HG03159 (cell line): ENCODE data around the gene UQCR10.
"Not testable (repeated sequence)": the region's sequence is repeated elsewhere in the genome, so short reads cannot be mapped to it uniquely, and the experiment has no call there.

Experiments used
- ATAC-seq: cut with Tn5 transposase; IDR thresholded peaks from one replicate; pipeline ENCODE4 v1.9.1; 2021; ENCODE audit warnings: mild to moderate bottlenecking, moderate library complexity; ENCODE audit not compliant: unreplicated experiment

The UQCR10 gene

DNA sequence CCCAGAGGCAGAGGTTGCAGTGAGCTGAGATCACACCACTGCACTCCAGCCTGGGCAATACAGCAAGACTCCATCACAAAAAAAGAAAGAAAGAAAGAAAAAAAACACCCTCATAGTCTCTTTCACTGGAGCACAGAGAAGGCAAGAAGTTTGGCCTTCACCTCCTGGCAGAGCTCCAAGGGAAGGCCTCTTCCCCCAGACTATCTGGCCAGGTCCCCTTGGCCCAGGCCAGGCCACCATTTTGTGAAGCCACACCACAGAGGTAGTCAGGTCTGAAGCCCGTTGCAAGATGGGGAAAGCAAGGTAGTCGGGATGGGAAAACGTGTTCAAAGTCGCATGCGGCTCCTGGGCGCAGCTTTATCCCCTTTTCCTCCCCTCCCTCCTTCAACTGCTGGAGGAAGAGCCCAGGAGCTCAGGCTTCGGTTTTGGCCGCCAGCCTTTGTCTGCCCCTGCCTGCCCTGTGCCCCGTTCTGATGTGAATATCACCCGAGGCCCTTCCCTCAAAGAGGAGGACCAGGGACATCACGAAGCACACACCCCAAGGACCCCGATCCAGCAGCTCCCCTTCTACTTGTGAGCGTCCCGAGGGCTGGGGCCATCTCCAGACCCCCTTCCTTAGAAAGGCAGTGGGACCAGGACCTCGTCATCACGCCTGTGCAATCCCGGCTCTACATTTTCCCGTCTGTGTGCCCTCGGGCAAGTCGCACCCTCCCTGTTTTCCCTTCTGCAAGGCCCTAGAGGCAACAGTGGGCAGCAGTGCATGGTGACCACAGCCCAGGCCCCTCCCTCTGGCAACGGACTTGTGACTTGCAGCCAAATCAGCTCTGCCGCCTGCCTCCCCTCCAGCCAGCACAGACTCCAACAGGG lies 29.7 kb upstream of the UQCR10 start:
- ATAC-seq: no peak

- no peak for ATAC-seq
These were observed 28.9 kb upstream of the UQCR10 start for GRCh38 chr22:29738118-29738815.

- ATAC-seq: no peak
These were observed 27.8 kb upstream of the UQCR10 start for GRCh38 chr22:29739346-29739875.

GRCh38 chr22:29740216-29740615 lies 27.0 kb upstream of the UQCR10 start:
- ATAC-seq: no peak

DNA sequence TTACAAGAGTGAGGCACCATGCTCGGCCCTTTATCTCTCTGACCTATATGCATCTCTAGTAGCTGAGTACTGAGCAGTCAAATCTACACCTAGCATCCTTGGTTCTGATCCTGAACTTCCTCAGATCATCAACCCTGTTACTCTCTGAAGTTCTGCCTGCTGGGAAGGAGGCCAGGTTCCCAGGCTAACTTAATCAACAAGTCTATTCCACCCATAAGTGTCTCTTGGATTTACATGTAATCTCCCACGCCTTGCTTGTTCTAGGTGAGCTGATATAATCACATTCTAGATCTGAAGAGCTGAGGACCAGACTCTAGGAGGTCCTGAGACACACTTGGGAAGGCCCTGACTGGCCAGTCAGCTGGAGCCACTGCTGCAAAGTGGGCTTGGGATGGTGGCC lies 25.2 kb upstream of the UQCR10 start:
- no peak for ATAC-seq

- ATAC-seq: no peak
These were observed 24.8 kb upstream of the UQCR10 start for GRCh38 chr22:29742326-29742725.

DNA sequence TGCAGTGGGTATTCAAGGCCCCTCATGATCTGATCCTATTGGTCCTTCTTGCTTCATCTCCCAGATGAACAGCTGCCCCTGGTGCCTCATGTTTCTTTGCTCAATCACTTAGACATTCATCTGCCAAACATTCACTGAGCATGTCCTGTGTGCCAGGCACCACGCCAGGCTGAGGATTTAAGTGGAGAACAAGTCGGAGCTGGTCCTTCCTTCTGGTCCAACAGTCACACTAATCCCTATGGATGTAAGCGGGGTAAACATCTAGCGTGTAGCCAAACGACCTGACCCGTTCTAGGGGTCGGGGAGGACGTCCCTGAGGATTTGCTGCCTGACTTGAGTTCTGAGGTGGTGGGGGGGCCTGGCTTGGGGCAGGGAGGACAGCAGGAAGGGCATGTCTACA lies 22.3 kb upstream of the UQCR10 start:
- ATAC-seq: no peak

GRCh38 chr22:29747832-29748231 lies 19.3 kb upstream of the UQCR10 start:
- no peak for ATAC-seq

- ATAC-seq: no peak
These were observed 18.8 kb upstream of the UQCR10 start for GRCh38 chr22:29748248-29748893.

GRCh38 chr22:29750029-29750428 lies 17.1 kb upstream of the UQCR10 start:
- ATAC-seq: no peak

DNA sequence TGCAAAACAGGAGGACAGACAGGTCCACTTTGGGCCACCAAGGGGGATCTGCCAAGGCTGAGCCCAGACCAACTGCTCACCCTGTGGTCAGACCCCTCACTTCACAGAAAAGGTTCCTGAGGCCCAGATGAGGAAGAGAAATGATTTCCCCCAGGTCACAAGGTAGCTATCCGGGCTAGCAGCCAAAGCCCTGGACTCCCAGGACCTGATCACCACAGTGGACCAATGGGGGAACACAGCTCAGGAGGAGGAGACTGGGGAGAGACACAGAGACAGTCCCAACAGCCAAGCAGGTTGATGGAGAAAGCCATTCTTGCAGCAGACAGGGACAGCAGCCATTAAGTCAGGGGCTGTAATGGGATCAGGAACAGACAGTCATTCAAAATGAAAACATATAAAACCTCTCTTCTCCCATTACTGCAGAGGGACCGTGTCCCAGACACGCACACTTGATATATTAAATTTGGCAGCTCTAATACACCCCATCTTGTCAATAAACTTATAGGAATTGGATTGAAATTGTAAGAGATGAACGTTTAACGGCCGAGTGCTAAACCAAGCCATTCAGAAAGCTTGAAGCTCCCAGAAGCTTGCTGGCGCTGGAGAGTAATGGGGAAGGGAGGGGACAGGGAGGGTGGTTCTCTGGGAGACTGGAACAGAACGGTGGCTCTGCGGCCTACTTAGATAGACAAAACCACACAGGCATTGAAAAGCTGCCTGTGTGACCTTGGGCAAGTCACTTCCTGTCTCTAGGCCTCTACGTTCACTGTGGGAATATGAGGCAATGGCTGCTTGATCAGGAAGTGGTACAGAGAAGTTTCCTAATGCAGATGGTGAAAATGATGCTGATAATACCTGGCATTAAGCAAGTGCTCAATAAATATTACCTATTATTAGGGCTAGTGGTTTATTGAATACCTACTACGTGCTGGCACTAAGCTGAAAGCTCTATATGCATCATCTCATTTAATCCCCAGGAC lies 16.3 kb upstream of the UQCR10 start:
- ATAC-seq: no peak

GRCh38 chr22:29751669-29752068 lies 15.5 kb upstream of the UQCR10 start:
- no peak for ATAC-seq

- no peak for ATAC-seq
These were observed 13.1 kb upstream of the UQCR10 start for GRCh38 chr22:29753808-29754657.

DNA sequence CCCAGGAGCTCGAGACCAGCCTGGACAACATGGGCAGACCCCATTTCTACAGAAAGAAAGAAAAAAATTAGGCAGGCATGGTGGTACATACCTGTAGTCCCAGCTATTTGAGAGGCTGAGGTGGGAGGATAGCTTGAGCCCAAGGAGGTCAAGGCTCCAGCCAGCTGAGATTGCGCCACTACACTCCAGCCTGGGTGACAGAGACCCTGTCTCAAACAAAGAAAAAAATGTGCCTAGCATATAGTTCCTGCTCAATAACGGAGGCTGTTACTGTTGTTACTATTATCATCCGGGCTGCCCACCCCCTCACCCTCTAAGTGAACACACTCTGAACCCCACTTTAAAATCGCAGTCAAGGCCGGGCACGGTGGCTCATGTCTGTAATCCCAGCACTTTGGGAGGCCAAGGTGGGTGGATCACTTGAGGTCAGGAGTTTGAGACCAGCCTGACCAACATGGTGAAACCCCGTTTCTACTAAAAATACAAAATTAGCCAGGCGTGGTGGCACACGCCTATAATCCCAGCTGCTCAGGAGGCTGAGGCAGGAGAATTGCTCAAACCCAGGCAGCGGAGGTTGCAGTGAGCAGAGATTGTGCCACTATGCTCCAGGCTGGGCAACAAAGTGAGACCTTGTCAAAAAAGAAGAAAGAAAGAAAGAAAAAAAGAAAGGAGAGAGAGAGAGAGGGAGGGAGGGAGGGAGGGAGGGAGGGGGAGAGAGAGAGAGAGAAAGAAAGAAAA lies 12.3 kb upstream of the UQCR10 start:
- ATAC-seq: not testable (repeated sequence)

DNA sequence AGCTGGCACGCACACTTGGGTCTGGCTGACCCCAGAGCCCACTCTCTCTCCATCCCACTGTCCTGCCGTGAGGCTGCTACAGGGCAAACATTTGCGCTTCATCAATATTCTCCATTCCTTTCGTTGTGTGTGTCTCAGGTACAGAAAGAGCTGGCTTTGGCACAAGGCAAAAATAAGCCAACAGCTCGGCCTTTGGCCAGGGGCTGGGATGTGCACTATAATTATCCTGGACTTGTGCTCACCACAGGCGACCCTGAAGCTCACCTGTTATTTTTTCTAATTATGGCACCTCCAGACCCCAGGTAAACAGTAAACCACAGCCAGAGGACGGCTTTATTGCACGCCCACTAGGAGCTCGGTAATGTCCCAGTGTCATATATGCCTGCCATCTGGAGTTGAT lies 11.3 kb upstream of the UQCR10 start:
- no peak for ATAC-seq

DNA sequence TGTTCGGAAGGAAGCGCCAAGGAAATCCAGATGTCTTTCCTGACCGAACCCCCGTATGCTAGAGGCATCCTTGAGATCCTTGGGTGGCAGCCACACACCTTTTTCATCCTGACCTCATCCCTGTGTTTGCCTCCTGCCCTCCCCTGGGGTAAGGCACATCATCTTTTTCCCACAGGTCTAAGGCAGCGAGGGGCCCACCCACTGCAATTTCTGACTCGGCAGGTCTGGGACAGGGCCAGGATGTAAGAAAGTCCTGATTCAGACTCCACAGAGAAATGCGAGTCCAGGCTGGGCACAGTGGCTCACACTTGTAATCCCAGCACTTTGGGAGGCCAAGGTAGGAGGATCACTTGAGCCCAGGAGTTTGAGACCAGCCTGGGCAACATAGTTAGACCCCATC lies 10.8 kb upstream of the UQCR10 start:
- ATAC-seq: no peak

GRCh38 chr22:29757096-29757495 lies 10.1 kb upstream of the UQCR10 start:
- no peak for ATAC-seq

GRCh38 chr22:29758068-29758622 lies 9.0 kb upstream of the UQCR10 start:
- ATAC-seq: no peak
